Chondrocyte (in vitro differentiated cells): ENCODE results near the gene PCNX2. TPM values are rescaled to one million over a fixed set of nuclear protein-coding genes. Genes with fewer than 3 reads are reported as not detected.

Experiments
- DNase-seq: peaks from one replicate; pipeline ENCODE4 v3.0.0; 2021; ENCODE audit warnings: mixed read lengths, low spot score
- H3K27ac Mint-ChIP-seq: one replicate; pipeline ENCODE4 v1.8.0; 2021; ENCODE audit warnings: mild to moderate bottlenecking, moderate library complexity, mixed read lengths; ENCODE audit not compliant: unreplicated experiment
- H3K27me3 Mint-ChIP-seq: 2 replicates; pipeline ENCODE4 v1.8.0; 2021; ENCODE audit warnings: low read depth, mixed read lengths
- H3K36me3 Mint-ChIP-seq: 2 replicates; pipeline ENCODE4 v1.8.0; 2021; ENCODE audit warnings: low read depth, mixed read lengths
- H3K4me1 Mint-ChIP-seq: 2 replicates; pipeline ENCODE4 v1.8.0; 2021; ENCODE audit warnings: low read depth, mild to moderate bottlenecking, mixed read lengths
- H3K4me3 Mint-ChIP-seq: one replicate; pipeline ENCODE4 v1.8.0; 2021; ENCODE audit warnings: mild to moderate bottlenecking, moderate library complexity, mixed read lengths; ENCODE audit not compliant: unreplicated experiment
- H3K9me3 Mint-ChIP-seq: 2 replicates; pipeline ENCODE4 v1.8.0; 2021; ENCODE audit warnings: low read depth, mixed read lengths
- CTCF ChIP-seq: fragments of 200-600 bp; sonication (generic); IDR thresholded peaks from 2 replicates; pipeline ENCODE4 v1.5.0; 2021; ENCODE audit warnings: antibody characterized with exemption, mild to moderate bottlenecking, moderate library complexity
- total RNA-seq: library from RNA; stranded (reverse); gene quantifications from 3 replicates; pipeline ENCODE4 v1.2.1, GENCODE V29; 2021

PCNX2 gene
- total RNA-seq, 1 donor from 2014 or later: 9.5 TPM

GRCh38 chr1:232986527-232986922 lies 309.0 kb downstream of the PCNX2 start:
- peaks cover 2% of the 10 kb centered on the region for H3K36me3 Mint-ChIP-seq
- no peak for TF ChIP-seq CTCF
- H3K4me1 Mint-ChIP-seq: peaks cover 4% of the 10 kb centered on the region
- no peak for DNase-seq
- no peaks in the 10 kb centered on the region for H3K27me3 Mint-ChIP-seq
- H3K9me3 Mint-ChIP-seq: no peaks in the 10 kb centered on the region
- H3K27ac Mint-ChIP-seq: no peak overlapping the region
- no peak overlapping the region for H3K4me3 Mint-ChIP-seq

GRCh38 chr1:232985882-232986526 lies 309.5 kb downstream of the PCNX2 start:
- H3K27ac Mint-ChIP-seq: no peak overlapping the region
- peaks cover 2% of the 10 kb centered on the region for H3K36me3 Mint-ChIP-seq
- peaks cover 4% of the 10 kb centered on the region for H3K4me1 Mint-ChIP-seq
- H3K27me3 Mint-ChIP-seq: no peaks in the 10 kb centered on the region
- TF ChIP-seq CTCF: no peak
- no peaks in the 10 kb centered on the region for H3K9me3 Mint-ChIP-seq
- no peak for DNase-seq
- H3K4me3 Mint-ChIP-seq: no peak overlapping the region

- H3K4me1 Mint-ChIP-seq: peaks cover 4% of the 10 kb centered on the region
- no peaks in the 10 kb centered on the region for H3K27me3 Mint-ChIP-seq
- H3K27ac Mint-ChIP-seq: no peak overlapping the region
- no peaks in the 10 kb centered on the region for H3K9me3 Mint-ChIP-seq
- no peak overlapping the region for H3K4me3 Mint-ChIP-seq
- no peak for TF ChIP-seq CTCF
- DNase-seq: no peak
- peaks cover 2% of the 10 kb centered on the region for H3K36me3 Mint-ChIP-seq
Observed at GRCh38 chr1:232984577-232985425, 310.7 kb downstream of the PCNX2 start.

- Mint-ChIP-seq H3K9me3 (no peaks in the 10 kb centered on the region), H3K4me1 (peaks cover 4% of the 10 kb centered on the region), H3K27me3 (no peaks in the 10 kb centered on the region), H3K36me3 (peaks cover 6% of the 10 kb centered on the region), H3K27ac (no peak overlapping the region), H3K4me3 (no peak overlapping the region)
- no peak for DNase-seq
- TF ChIP-seq CTCF: no peak
Observed at GRCh38 chr1:232983817-232984567, 311.5 kb downstream of the PCNX2 start.

GRCh38 chr1:232983375-232983774 lies 312.1 kb downstream of the PCNX2 start:
- Mint-ChIP-seq H3K4me1 (peaks cover 4% of the 10 kb centered on the region), H3K27ac (no peak overlapping the region), H3K36me3 (peaks cover 8% of the 10 kb centered on the region), H3K4me3 (no peak overlapping the region), H3K27me3 (no peaks in the 10 kb centered on the region), H3K9me3 (no peaks in the 10 kb centered on the region)
- DNase-seq: no peak
- TF ChIP-seq CTCF: no peak
